CD4-positive, alpha-beta T cell treated with Interleukin-2 at 100 ng/mL for 4 hours (primary cell): ENCODE measurements around the gene PLCH2.
"Not testable (repeated sequence)": the region's sequence is repeated elsewhere in the genome, so short reads cannot be mapped to it uniquely, and the experiment has no call there.

Experiments
- DNase-seq: peaks from one replicate; pipeline ENCODE4 v3.0.0-alpha.2; 2020; ENCODE audit warnings: low spot score

The PLCH2 gene

DNA sequence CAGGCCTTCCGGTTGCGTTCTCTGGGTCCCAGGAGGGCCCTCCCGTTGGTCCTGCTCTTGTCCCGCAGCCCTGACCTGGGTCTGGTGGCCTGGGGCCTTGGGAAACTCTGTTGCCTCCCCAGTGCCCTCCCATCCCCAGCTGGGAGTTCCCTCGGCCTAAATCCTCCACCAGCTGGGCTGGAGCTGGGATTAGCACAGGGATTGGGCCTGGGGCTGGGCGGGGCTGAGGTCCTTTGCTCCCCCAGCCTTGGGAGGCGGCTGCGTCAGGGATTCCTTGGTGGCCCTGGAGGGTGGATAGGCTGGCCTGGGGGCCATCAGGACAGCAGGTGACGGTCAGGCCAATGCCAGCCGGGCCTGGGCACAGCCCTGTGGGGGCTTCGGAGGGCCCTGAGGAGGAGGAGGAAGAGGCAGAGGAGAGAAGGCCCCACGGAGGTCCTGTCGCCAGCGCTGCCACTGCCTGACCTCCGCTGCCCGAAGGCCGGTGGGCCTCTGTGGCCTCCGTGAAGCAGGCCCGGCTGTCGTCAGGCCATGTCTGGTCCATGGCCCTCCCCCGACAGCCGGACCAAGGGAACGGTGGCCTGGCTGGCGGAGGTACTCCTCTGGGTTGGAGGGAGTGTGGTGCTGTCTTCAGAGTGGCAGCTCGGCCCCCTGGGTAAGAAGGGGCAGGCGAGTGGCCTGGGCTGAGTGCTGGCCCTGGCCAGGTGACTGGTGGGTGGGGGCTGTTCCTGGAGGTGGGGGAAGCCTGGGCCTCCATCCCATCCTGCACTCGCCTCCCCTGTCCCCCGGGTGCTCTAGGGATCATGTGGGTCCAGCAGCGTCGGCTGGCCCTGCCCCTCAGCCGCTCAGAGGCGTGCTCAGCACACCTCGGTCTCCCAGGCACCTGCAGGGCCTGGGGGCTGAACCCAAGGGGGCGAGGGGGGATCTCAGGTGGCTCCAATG lies at the start of gene PLCH2:
TSS of gene PLCH2 (plus strand) at position 229 of the 939 bp plus-strand sequence. CDS start at position 529, 300 bp downstream.
- no peak for DNase-seq

- DNase-seq: no peak
These were observed 49.5 kb upstream of the PLCH2 start for GRCh38 chr1:2426540-2426939.

DNA sequence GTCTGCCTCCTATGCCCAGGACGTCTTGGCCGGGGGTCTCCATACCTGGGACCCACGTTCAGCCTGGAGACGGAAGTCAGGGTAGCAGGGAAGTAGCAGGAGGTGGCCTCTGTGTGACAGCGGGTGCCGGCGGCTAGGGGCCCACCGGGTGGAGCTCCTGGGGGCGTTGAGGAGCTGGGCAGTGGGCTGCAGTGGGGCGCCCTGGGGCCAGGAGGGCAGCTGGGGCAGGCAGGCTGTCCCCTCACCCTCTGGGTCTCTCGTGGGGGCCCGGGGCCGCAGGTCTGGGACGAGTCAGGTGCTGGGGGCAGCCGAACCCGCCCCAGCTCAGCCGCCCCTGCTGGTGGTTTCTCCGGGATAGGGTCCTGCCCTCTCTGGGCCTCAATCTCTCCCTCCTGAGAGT lies 49.0 kb upstream of the PLCH2 start:
- DNase-seq: no peak

GRCh38 chr1:2427976-2428375 lies 48.1 kb upstream of the PLCH2 start:
- DNase-seq: no peak

GRCh38 chr1:2428490-2428889 lies 47.6 kb upstream of the PLCH2 start:
- DNase-seq: no peak

GRCh38 chr1:2429780-2430591 lies 46.1 kb upstream of the PLCH2 start:
- no peak for DNase-seq

- no peak for DNase-seq
These were observed 45.5 kb upstream of the PLCH2 start for GRCh38 chr1:2430592-2430973.

- no peak for DNase-seq
These were observed 45.0 kb upstream of the PLCH2 start for GRCh38 chr1:2431103-2431502.

DNA sequence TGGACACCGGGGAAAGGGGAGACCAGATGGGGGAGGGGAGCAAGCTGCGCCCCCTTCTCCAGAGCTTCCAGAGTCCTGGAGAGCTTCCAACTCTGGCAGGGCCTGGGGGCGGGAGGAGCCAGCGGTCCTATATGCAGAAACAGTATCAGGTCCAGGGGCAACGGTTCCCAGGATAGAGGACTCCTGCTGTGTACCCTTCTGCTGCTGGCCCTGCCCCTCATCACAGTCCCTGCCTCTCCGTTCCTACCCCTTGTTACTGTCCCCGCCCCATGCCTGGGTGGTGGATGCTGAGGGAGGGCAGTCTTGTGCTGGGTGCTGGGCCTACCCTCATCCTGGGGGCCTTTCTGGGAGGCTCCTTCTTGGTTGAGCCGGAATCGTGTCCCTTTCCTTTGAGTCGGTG lies 44.6 kb upstream of the PLCH2 start:
- no peak for DNase-seq

DNA sequence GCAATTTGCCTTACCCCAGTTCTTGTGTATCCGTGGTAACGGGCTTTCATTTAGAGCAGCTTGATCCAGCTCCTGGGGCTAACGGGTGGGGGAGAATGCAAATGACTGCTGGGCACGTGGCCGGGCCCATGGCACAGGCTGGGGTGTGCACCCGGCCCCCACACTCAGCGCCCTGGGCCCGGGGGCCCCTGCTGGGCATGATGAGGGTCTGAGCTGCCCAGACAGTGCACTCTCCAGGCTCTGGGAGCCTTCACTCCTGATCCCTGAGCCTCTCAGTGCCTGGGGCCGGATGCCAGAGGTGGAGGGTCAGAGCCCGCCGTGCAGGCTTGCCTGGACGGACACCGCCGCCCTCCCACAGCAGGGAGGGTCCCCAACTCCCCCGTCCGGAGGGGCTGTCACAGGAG lies 43.6 kb upstream of the PLCH2 start:
- no peak for DNase-seq

DNA sequence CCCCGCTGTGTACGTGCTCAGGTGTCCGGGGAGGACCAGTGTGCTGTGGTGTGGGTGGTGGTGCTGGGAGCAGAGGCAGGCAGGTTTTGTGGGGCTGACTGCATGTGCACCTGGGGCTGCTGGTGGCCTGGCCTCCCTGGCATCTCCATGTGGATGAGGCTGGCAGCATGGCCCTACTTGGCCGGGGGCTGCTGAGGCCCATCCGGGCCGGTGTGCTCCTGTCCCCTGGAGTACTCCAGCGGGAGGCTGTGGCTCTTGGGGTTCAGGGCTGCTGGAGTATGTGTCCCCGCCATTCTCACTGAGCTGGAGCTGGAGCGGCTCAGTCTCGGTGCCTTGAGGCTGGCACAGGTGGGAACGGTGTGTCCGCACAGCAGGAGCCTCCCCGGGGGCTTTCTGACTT lies 42.9 kb upstream of the PLCH2 start:
- DNase-seq: no peak

- no peak for DNase-seq
These were observed 42.0 kb upstream of the PLCH2 start for GRCh38 chr1:2433936-2434655.

DNA sequence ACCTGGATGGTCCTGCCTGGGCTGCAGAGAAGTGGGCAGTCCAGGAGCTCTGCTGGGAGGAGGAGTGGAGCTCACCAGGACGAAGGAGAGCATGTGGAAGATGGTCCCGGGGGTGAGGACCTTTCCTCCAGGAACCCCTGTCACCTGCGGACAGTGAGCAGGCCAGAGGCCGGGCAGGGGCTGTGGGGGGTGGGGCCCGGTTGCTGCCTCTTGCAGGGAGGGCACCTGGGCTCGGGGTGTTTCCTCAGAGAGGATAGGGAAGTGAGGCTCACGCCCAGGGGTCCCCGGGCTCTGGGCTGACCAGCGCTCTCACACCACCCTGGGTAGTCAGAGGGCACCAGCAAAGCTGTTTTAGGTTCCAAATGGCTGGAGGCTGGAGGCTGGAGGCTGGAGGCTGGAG lies 41.0 kb upstream of the PLCH2 start:
- DNase-seq: no peak

- DNase-seq: no peak
These were observed 40.2 kb upstream of the PLCH2 start for GRCh38 chr1:2435746-2436355.

DNA sequence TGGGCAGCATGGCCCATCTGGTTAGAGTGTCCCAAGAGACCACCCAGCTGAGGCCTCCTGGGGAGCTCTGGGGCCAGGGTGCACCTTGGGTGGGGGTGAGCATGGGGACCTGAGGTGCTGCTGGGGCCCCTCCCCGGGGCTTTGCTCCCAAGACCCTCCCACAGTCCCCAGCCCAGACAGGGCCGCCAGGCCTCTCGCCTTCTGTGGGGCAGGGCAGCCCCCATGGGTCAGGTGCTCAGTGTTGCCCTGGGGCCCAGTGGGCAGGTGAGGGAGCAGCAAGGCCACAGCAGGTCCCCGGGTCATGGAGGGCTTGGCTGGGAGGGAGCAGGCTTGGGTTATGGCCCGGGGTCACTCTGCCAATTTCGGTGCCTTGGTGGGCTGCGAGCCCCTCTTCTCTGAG lies 39.2 kb upstream of the PLCH2 start:
- no peak for DNase-seq

DNA sequence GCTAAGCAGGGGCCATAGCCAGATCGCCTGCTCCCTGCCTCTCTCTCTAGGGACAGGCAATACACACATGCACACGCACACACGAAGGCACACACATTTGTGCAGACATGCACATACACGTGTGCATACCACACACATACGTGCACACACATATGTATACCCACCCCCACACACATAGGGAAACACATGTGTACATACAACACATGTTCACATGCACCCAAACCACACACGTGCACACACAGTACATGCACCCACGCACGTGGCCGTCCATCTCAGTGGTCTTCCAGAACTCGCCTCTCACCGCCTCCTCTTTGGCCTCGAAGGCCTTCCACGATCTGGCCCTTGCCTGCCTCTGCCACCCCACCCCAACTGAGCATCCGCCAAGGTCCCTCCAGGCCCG lies 38.5 kb upstream of the PLCH2 start:
- no peak for DNase-seq

DNA sequence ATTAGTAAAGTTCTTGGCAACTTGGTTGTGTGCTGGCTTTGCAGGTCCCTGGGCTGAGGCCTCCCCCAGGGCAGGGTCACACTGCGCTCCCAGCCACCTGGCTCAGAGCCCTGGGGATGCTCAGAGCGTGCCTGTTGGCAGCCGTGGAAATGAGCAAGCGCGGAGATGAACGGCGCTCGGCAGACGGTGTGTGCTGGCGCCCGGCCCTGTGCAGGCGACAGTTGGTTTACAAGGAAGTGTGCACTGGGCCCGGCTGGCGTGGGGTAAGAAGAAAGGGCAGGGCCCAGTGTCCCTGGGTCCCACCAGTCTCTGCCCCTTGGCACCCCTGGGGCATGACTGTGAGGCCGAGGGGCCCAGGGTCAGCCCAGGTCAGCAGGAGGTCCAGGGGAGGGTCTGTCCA lies 38.1 kb upstream of the PLCH2 start:
- no peak for DNase-seq

GRCh38 chr1:2438641-2439040 lies 37.4 kb upstream of the PLCH2 start:
- DNase-seq: no peak

- DNase-seq: no peak
These were observed 36.7 kb upstream of the PLCH2 start for GRCh38 chr1:2439369-2439768.

- not testable (repeated sequence) for DNase-seq
These were observed 35.7 kb upstream of the PLCH2 start for GRCh38 chr1:2440346-2440745.

GRCh38 chr1:2441746-2442145 lies 34.3 kb upstream of the PLCH2 start:
- no peak for DNase-seq

DNA sequence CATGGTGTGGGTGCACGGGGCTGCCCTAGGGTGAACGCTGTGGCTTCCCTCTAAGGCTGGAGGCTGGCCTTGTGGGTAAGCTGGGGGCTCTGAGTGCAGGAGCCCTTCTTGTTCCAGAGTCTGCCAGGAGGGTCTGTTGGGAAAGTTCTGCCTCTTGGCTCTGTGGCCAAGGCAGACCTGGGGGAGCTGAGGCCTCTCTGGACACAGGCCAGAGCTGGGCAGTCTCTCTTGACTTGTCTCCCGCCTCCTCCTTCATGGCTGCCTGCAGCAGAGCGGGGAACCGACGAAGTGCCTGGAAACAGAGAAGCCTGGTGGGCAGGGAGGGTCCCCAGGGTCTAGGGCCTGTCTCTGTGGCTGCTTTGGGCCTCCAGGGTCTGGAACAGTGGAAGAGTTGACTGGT lies 33.4 kb upstream of the PLCH2 start:
- no peak for DNase-seq
